Measurements from ENCODE around the gene ENSA.
"Not testable (repeated sequence)": the region's sequence is repeated elsewhere in the genome, so short reads cannot be mapped to it uniquely, and the experiment has no call there.

The ENSA gene

DNA sequence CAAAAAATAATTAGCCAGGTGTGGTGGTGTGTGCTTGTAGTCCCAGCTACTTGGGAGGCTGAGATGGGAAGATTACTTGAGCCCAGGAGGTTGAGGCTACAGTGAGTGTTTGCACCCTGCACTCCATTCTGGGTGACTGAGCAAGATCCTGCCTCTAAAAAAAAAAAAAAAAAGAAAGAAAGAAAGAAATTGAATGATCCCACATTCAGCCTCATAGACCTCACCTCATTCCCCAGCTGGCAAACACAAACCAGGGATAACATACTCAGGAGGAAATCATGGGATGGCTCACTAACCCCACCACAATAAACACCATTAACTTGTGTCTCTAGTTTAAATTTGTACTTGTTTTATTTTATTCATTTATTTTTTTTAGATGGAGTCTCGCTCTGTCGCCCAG lies 8.5 kb downstream of the ENSA start:
- H3K36me3 ChIP-seq (ENCODE audit: control insufficient read depth, low read depth, low read length): peaks cover 70% of the 10 kb centered on the region

DNA sequence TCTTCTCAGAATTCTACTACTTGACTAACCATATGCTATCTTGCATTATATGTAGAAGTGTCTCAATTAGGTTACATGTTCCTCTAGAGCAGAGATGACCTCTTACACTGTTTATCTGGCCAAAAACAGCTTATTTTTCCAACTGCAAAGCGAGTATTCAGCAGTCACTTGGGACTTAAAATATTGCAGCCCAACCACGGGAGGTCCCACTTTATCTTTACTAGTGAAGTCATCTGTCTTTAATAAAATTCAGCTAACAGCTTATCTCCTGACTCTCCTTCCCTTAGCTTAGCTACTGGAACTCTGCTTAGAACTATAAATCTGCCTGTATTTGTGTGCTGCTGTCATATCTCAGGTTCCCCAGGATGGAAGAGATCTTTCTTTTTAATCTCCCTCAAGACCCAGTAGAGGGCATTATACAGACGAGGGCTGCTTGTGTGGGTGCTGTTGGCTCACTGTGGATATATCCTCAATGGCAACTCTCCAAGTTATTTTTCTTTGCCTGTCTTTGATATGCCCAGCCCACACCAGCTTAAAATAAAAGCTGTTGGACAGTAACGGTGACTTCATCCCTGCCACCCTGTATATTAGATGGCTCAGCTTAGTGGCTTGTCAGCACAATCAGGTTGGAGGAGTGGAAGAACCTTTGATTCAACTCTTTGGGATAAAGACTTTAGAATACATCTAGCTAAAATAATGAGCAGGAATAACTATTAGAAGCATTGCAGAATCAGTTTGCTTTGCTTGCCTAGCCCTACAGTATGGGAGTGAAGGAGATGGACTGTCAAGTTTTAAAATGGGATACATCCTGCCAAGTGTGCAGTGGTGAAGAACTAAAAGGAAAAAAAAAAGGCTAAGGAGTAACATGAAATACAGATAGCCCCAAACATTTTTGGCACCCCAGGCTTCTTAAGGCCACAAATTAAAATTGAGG lies 9.6 kb downstream of the ENSA start:
- Histone ChIP-seq H3K9me3 (ENCODE audit: control insufficient read depth, low read depth, low read length) (no peaks in the 10 kb centered on the region), H3K36me3 (ENCODE audit: control insufficient read depth, low read depth, low read length) (peaks cover 60% of the 10 kb centered on the region), H3K27ac (ENCODE audit: low read length) (no peak overlapping the region), H3K4me1 (ENCODE audit: control insufficient read depth, low read depth, low read length) (no peaks in the 10 kb centered on the region), H3K27me3 (ENCODE audit: control insufficient read depth, insufficient read depth, low read length) (no peaks in the 10 kb centered on the region), H3K4me3 (ENCODE audit: low read length) (no peak overlapping the region), H3K9ac (ENCODE audit: low read length) (no peak overlapping the region)

More for the DNA sequence above, 8.5 kb downstream of the ENSA start:
- Histone ChIP-seq H3K27me3 (ENCODE audit: control insufficient read depth, insufficient read depth, low read length) (no peaks in the 10 kb centered on the region), H3K4me3 (ENCODE audit: low read length) (no peak overlapping the region), H3K9ac (ENCODE audit: low read length) (no peak overlapping the region), H3K9me3 (ENCODE audit: control insufficient read depth, low read depth, low read length) (no peaks in the 10 kb centered on the region), H3K4me1 (ENCODE audit: control insufficient read depth, low read depth, low read length) (no peaks in the 10 kb centered on the region), H3K27ac (ENCODE audit: low read length) (no peak overlapping the region)

DNA sequence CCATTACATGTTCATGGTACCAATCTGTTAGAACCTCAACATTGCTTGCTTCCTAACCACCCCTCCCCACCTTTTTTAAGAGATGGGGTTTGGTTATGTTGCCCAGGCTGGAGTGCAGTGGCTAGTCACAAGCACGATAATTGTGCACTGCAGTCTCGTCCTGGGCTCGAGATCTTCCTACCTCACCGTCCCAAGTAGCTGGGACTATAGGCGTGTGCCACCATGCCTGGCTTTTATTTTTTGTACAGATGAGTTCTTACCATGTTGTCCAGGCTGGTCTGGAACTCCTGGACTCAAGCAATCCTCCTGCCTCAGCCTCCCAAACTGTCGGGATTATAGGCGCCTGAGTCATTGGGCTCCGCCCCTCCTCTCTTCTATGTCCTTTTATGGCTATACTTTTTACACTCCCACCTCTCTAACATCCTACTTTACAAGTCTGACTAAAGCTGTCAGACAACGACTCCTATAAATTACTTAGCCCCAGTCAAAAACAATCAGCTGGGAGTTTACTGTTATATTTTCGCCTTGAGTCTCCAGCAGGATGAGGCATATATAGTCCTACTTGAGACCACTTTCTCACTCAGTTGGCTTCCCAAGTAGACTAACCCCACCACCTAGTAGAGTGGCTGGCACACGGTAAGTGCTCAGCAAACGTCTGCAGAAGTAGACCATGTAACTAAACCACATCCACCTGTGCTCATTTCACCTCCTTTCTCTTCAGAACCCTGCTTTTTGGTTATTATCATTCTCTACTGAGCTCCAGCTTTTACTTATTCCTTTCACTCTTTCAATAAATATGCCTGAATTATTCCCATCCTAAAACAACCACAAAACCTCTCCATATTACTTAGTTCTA lies 13.8 kb downstream of the ENSA start:
- Histone ChIP-seq H3K27me3 (ENCODE audit: control insufficient read depth, insufficient read depth, low read length) (no peaks in the 10 kb centered on the region), H3K4me1 (ENCODE audit: control insufficient read depth, low read depth, low read length) (peaks cover 6% of the 10 kb centered on the region), H3K9ac (ENCODE audit: low read length) (no peak overlapping the region), H3K27ac (ENCODE audit: low read length) (no peak overlapping the region), H3K9me3 (ENCODE audit: control insufficient read depth, low read depth, low read length) (no peaks in the 10 kb centered on the region), H3K4me3 (ENCODE audit: low read length) (no peak overlapping the region), H3K36me3 (ENCODE audit: control insufficient read depth, low read depth, low read length) (peaks cover 25% of the 10 kb centered on the region)

DNA sequence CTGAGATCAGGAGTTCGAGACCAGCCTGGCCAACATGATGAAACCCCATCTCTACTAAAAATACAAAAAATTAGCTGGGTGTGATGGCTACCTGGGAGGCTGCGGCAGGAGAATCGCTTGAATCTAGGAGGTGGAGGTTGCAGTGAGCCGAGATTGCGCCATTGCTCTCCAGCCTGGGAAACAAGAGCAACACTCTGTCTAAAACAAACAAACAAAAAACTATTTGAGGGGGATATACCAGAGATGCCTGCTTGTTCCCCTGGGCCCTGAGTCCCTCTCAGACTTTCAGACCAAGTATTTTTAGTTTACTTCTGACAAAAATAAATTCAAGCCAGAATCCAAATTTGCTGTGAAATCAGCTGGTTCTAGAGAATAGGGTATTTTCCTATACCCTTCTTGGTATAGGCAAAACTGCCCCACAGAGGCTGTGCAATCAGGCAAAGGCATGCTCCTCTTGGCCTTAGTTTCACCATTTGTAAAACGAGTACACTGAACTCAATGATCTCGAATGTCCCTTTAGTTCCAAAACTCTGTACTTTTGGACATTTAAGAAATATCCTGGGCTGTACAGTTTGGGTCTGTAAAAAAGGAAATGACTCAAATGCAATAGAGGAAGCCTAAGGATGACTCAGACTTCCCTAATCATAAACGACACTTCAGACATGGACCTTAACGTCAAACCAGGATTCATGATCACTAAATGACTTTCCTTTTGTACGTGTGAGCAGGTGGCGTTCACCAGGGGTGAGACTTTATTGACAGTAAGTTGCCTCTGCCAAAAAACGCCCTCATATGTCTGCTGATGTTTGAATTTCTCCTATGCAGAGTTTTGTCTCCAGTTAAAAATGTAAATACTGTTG lies 16.1 kb downstream of the ENSA start:
- no peak overlapping the region for H3K9ac ChIP-seq (ENCODE audit: low read length)

DNA sequence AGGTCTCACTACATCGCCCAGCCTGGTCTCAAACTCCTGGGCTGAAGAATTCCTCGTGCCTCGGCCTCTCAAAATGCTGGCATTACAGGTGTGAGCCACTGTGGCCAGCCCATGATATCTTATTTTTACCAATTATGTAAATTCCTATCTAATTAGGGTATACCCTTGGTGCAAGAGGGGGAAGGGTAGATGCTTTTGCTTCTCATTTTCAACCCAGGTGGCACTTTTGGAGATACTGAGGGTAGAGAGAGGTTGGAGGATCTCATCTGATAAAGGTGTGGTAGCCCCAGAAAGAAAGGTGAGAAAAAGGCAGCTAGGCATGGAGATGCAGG lies 17.4 kb downstream of the ENSA start:
- no peak overlapping the region for H3K4me3 ChIP-seq (ENCODE audit: low read length)
- no peak overlapping the region for H3K27ac ChIP-seq (ENCODE audit: low read length)
- no peak overlapping the region for H3K9ac ChIP-seq (ENCODE audit: low read length)

More for the DNA sequence above, 16.1 kb downstream of the ENSA start:
- Histone ChIP-seq H3K36me3 (ENCODE audit: control insufficient read depth, low read depth, low read length) (peaks cover 8% of the 10 kb centered on the region), H3K27ac (ENCODE audit: low read length) (no peak overlapping the region), H3K4me3 (ENCODE audit: low read length) (no peak overlapping the region), H3K27me3 (ENCODE audit: control insufficient read depth, insufficient read depth, low read length) (no peaks in the 10 kb centered on the region), H3K4me1 (ENCODE audit: control insufficient read depth, low read depth, low read length) (peaks cover 10% of the 10 kb centered on the region), H3K9me3 (ENCODE audit: control insufficient read depth, low read depth, low read length) (no peaks in the 10 kb centered on the region)

DNA sequence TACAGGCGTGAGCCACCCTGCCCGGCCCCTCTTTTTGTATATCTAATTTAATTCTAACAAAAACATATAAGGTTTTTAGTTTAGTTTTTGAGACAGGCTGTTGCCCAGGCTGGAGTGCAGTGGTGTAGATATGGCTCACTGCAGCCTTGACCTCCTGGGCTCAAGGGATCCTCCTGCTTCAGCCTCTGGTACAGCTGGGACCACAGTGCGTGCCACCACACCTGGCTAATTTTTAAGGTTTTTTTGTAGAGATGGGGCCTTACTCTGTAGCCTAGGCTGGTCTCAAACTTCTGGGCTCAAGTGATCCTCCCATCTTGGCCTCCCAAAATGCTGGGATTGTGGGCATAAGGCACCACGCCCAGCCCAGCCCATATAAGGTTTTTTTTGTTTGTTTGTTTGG lies 18.8 kb downstream of the ENSA start:
- no peaks in the 10 kb centered on the region for H3K36me3 ChIP-seq (ENCODE audit: control insufficient read depth, low read depth, low read length)
- H3K27ac ChIP-seq (ENCODE audit: low read length): no peak overlapping the region
- no peak overlapping the region for H3K9ac ChIP-seq (ENCODE audit: low read length)
- peaks cover 10% of the 10 kb centered on the region for H3K4me1 ChIP-seq (ENCODE audit: control insufficient read depth, low read depth, low read length)
- H3K9me3 ChIP-seq (ENCODE audit: control insufficient read depth, low read depth, low read length): no peaks in the 10 kb centered on the region
- H3K4me3 ChIP-seq (ENCODE audit: low read length): no peak overlapping the region
- no peaks in the 10 kb centered on the region for H3K27me3 ChIP-seq (ENCODE audit: control insufficient read depth, insufficient read depth, low read length)

More for the DNA sequence above, 17.4 kb downstream of the ENSA start:
- peaks cover 4% of the 10 kb centered on the region for H3K36me3 ChIP-seq (ENCODE audit: control insufficient read depth, low read depth, low read length)
- no peaks in the 10 kb centered on the region for H3K9me3 ChIP-seq (ENCODE audit: control insufficient read depth, low read depth, low read length)
- H3K4me1 ChIP-seq (ENCODE audit: control insufficient read depth, low read depth, low read length): peaks cover 10% of the 10 kb centered on the region
- H3K27me3 ChIP-seq (ENCODE audit: control insufficient read depth, insufficient read depth, low read length): no peaks in the 10 kb centered on the region

DNA sequence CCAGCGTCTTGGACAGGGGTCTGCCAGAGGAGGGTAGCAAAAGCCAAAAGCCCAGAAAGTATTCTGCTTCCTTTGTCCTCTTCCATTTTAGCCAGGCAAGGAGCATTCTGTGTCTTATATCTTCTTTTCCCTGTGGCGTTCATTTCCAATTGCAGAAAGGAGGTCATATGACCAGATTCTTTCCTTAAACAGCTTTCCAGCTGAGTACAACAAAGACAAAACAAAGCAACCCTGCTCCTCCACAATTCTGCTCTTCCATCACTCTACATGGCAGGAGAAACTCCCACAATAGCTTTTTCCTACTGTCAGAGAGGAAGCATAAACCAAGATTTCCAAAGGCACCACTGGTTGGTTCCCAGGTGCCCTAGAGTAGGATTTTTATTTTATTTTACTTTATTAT lies 19.7 kb downstream of the ENSA start:
- Histone ChIP-seq H3K9ac (ENCODE audit: low read length) (peak overlapping the region; percentile 14), H3K36me3 (ENCODE audit: control insufficient read depth, low read depth, low read length) (no peaks in the 10 kb centered on the region), H3K27me3 (ENCODE audit: control insufficient read depth, insufficient read depth, low read length) (no peaks in the 10 kb centered on the region), H3K27ac (ENCODE audit: low read length) (peak overlapping the region; percentile 41), H3K4me3 (ENCODE audit: low read length) (no peak overlapping the region), H3K4me1 (ENCODE audit: control insufficient read depth, low read depth, low read length) (peaks cover 13% of the 10 kb centered on the region), H3K9me3 (ENCODE audit: control insufficient read depth, low read depth, low read length) (no peaks in the 10 kb centered on the region)

DNA sequence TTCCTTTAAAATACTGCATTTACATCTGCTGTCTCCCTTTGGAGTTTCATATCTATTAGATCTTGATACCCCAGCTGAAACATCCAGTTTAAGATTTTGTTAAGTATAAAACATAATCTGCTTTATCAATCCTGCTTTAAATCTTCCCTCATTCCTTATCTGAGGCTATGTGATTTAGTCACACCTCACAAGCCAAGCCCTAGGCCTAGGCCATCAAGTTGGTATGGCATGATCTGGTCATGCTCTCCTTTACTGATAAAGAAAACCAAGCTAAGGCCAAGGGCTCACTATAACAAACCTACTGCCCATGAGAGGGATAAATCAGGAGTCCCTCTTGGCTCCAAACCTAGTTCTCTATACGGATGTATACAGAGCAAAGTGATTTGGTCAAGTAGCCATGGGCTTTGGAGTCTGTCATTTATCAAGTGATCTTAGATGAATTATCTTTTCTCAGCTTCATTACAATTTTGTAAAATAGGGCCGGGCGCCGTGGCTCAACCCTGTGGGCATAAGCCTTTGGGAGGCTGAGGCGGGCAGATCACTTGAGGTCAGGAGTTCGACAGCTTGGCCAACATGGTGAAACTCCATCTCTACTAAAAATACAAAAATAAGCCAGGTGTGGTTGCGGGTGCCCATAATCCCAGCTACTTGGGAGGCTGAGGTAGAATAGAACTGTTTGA lies 22.8 kb downstream of the ENSA start:
- Histone ChIP-seq H3K36me3 (ENCODE audit: control insufficient read depth, low read depth, low read length) (no peaks in the 10 kb centered on the region), H3K9me3 (ENCODE audit: control insufficient read depth, low read depth, low read length) (no peaks in the 10 kb centered on the region), H3K27me3 (ENCODE audit: control insufficient read depth, insufficient read depth, low read length) (no peaks in the 10 kb centered on the region), H3K27ac (ENCODE audit: low read length) (no peak overlapping the region), H3K9ac (ENCODE audit: low read length) (no peak overlapping the region), H3K4me3 (ENCODE audit: low read length) (no peak overlapping the region), H3K4me1 (ENCODE audit: control insufficient read depth, low read depth, low read length) (peaks cover 19% of the 10 kb centered on the region)

DNA sequence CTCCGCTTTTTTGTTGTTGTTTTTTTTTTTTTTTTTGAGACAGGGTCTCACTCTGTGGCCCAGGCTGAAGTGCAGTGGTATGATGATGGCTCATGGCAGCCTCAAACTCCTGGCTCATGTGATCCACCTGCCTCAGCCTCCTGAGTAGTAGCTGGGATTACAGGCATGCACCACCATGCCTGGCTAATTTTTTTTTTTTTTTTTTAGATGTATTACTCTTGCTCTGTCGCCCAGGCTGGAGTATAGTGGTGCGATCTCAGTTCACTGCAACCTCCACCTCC lies 24.0 kb downstream of the ENSA start:
- H3K4me1 ChIP-seq (ENCODE audit: control insufficient read depth, low read depth, low read length): peaks cover 19% of the 10 kb centered on the region
- H3K9ac ChIP-seq (ENCODE audit: low read length); H3K27ac ChIP-seq (ENCODE audit: low read length); H3K4me3 ChIP-seq (ENCODE audit: low read length); H3K27me3 ChIP-seq (ENCODE audit: control insufficient read depth, insufficient read depth, low read length); H3K9me3 ChIP-seq (ENCODE audit: control insufficient read depth, low read depth, low read length); H3K36me3 ChIP-seq (ENCODE audit: control insufficient read depth, low read depth, low read length): not testable (repeated sequence)

DNA sequence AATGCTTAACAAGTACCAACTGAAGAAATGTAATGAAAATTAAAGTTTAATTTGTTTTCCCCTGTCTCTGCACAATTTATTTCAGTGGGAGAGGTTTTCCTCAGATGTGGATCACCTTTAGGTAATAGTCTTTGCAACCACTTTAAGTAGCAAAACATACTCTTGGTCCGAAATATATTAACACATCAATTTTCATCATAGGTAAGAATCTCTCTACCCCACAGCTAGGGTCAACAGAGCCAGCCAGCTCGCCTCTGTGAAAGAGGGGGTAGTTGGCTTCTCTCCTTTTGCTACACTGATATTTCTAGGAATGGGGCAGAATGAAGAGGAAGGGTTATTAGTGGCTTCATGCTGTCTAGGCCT lies 25.2 kb downstream of the ENSA start:
- Histone ChIP-seq H3K4me1 (ENCODE audit: control insufficient read depth, low read depth, low read length) (peaks cover 15% of the 10 kb centered on the region), H3K9ac (ENCODE audit: low read length) (peak overlapping the region; percentile 52), H3K27me3 (ENCODE audit: control insufficient read depth, insufficient read depth, low read length) (no peaks in the 10 kb centered on the region), H3K9me3 (ENCODE audit: control insufficient read depth, low read depth, low read length) (no peaks in the 10 kb centered on the region), H3K36me3 (ENCODE audit: control insufficient read depth, low read depth, low read length) (peaks cover 5% of the 10 kb centered on the region), H3K27ac (ENCODE audit: low read length) (peak overlapping the region; percentile 86), H3K4me3 (ENCODE audit: low read length) (peak overlapping the region; percentile 7)

DNA sequence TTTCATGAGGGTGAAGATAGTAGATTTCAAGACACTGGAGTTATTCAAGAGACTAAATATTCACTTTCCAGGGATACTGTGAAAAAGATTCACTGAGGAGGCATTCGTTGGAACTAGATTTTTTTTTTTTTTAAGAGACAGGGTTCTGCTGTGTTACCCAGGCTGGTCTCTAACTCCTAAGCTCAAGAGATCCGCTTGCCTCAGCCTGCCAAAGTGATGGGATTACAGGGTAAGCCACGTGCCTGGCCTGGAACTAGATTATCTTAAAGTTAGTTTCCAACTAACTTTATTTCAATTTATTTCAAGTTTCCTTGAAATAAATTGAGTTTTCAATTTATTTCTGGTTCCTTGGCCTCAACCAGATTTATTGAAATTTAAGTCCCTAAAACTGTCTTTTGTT lies 25.7 kb downstream of the ENSA start:
- Histone ChIP-seq H3K9me3 (ENCODE audit: control insufficient read depth, low read depth, low read length) (no peaks in the 10 kb centered on the region), H3K27ac (ENCODE audit: low read length) (peak overlapping the region; percentile 86), H3K36me3 (ENCODE audit: control insufficient read depth, low read depth, low read length) (peaks cover 5% of the 10 kb centered on the region), H3K9ac (ENCODE audit: low read length) (peak overlapping the region; percentile 52), H3K4me3 (ENCODE audit: low read length) (no peak overlapping the region), H3K27me3 (ENCODE audit: control insufficient read depth, insufficient read depth, low read length) (no peaks in the 10 kb centered on the region), H3K4me1 (ENCODE audit: control insufficient read depth, low read depth, low read length) (peaks cover 15% of the 10 kb centered on the region)
